ENCODE data around the gene NUTM2D.
"Not testable (repeated sequence)": the region's sequence is repeated elsewhere in the genome, so short reads cannot be mapped to it uniquely, and the experiment has no call there.

NUTM2D gene, protein sequence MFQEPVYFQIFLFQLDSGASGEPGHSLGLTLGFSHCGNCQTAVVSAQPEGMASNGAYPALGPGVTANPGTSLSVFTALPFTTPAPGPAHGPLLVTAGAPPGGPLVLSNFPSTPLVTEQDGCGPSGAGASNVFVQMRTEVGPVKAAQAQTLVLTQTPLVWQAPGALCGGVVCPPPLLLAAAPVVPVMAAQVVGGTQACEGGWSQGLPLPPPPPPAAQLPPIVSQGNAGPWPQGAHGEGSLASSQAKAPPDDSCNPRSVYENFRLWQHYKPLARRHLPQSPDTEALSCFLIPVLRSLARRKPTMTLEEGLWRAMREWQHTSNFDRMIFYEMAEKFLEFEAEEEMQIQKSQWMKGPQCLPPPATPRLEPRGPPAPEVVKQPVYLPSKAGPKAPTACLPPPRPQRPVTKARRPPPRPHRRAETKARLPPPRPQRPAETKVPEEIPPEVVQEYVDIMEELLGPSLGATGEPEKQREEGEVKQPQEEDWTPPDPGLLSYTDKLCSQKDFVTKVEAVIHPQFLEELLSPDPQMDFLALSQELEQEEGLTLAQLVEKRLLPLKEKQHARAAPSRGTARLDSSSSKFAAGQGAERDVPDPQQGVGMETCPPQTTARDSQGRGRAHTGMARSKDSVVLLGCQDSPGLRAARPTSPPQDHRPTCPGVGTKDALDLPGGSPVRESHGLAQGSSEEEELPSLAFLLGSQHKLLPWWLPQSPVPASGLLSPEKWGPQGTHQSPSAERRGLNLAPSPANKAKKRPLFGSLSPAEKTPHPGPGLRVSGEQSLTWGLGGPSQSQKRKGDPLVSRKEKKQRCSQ

DNA sequence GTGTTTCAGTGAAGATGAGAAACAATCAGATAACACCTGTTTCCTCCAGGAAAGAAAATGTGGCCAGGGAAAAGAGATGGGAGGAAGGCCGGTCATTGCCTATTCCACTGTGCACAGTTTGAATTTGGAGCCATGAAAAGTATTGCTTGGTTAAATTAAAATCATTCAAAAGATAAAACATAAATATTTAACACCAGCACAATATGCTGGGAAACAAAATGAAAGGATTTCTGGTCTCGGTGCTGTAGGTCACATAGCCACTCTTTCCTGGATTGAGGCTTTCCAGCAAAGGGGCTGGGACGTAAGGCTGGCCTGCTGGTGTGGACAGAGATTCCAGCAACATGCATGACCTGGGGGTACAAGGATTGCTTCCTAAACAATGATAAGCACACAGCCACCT, at the start of gene NUTM2D:
Gene NUTM2D, plus strand, starts transcription at position 301 of the 400 bp plus-strand sequence. CDS start 522 bp downstream, outside the sequence.
- not testable (repeated sequence) for DNase-seq (ENCODE audit: low read depth)

GRCh38 chr10:87308702-87309101, 48.8 kb upstream of the NUTM2D start:
- DNase-seq (ENCODE audit: low read depth) = not testable (repeated sequence)

- DNase-seq (ENCODE audit: low read depth) = not testable (repeated sequence)
Measured at GRCh38 chr10:87309657-87310056, 47.9 kb upstream of the NUTM2D start.

- not testable (repeated sequence) for DNase-seq (ENCODE audit: low read depth)
Measured at GRCh38 chr10:87311521-87311920, 46.0 kb upstream of the NUTM2D start.

DNA sequence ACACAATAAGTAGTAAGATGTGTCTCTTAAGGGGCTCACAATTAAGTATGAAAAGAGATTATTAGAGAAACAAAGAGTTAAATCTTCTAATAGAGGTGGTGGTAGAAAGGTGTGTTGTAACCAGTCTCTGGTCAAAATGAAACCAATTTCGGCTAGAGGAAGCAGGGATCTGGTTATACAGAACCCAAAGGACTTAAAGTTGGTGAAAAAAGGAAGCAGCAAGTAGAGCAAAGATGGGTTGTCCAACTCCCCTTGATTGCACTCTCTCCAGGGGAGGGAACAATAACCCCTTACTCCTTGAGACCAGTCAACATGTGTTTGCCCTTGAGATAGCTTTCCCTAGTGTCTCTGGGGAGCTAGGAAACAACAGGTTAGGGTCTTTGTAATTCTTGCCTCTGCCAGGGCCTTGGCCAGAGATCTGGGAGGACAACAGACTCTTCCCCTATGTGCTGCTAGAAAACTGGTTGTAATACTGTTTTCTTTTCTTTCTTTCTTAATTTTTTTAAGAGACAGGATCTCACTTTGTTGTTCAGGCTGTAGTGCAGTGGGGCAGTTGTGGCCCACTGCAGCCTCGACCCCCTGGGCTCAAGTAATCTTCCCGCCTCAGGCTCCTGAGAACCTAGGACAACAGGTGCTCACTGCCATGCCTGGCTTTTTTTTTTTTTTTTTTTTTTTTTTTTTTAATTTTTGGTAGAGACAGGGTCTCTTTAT, 43.7 kb upstream of the NUTM2D start:
- not testable (repeated sequence) for DNase-seq (ENCODE audit: low read depth)

DNA sequence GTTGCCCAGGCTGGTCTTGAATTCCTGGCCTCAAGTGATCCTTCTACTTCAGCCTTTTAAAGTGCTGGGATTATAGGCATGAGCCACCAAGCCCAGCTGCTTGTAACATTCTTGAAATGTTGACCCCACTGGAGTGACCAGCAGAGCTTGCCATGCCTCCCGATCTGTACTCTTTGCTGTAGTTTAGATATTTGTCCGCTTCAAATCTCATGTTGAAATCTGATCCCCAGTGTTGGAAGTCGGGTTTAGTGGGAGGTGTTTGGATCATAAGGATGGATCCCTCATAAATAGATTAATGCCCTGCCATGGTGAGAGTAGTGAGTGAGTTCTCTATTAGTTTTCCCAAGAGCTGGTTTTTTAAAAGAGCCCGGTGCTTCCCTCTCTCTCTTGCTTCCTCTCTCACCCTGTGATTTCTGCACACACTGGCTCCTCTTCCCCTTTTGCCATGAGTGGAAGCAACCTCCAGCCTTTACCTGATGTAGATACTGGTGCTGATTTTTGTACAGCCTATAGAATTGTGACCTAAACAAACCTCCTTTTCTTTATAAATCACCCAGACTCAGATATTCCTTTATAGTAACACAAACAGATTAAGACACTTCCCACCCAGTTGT, 43.1 kb upstream of the NUTM2D start:
- not testable (repeated sequence) for DNase-seq (ENCODE audit: low read depth)

DNA sequence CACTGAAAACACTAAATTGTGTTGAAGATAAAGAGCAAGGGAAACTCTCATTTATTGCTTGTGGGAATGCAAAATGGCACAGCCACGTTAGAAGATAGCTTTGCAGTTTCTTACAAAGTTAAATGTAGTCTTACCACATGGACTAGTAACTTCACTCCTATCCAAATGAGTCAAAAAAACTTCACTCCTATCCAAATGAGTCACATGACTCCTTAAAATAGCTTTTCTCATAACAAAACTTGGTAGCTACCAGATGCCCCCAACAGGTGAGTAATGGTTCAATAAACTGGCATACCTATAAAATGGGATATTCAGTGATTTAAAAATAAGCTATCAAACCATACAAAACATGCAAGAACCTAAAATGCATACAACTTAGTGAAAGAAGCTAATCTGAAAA, 36.0 kb upstream of the NUTM2D start:
- DNase-seq (ENCODE audit: low read depth) = not testable (repeated sequence)

- DNase-seq (ENCODE audit: low read depth) = not testable (repeated sequence)
Measured at GRCh38 chr10:87324559-87324958, 33.0 kb upstream of the NUTM2D start.

DNA sequence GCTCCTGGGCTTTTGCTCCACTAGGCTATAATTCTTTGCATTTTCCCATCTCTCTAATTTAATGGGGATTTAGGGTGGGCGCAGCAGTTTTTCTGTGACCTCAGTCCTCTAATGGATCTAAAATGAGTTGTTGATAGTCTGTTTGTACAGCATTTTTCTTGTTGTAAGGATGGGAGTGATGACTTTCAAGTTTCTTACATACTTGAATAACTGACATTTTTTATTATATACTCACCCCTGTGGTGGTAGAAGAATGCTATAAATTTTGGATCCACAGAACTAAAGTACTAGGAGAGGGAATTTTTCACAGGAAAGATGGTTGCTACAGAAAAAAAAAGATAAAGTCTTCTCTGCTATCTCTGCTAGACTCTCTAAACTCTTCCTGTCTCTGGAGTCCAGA, 29.6 kb upstream of the NUTM2D start:
- not testable (repeated sequence) for DNase-seq (ENCODE audit: low read depth)

- DNase-seq (ENCODE audit: low read depth) = not testable (repeated sequence)
Measured at GRCh38 chr10:87329131-87329530, 28.4 kb upstream of the NUTM2D start.

DNA sequence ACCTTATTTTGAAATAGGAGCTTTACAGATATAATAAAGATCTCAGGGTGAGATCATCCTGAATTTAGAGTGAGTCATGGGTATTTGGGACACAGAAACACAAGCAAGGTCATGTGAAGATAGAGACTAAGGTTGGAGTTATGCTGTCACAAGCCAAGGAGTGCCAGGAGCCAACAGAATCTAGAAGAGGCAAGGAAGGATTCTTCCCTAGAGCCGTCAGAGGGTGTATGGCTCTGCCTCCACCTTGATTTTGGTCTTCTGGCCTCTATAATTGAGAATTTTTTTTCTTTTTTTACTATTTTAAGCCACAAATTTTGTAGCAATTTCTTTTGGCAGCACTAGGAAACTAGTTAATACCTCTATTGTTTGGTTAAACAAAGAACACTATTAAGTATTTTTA, 24.9 kb upstream of the NUTM2D start:
- not testable (repeated sequence) for DNase-seq (ENCODE audit: low read depth)

DNA sequence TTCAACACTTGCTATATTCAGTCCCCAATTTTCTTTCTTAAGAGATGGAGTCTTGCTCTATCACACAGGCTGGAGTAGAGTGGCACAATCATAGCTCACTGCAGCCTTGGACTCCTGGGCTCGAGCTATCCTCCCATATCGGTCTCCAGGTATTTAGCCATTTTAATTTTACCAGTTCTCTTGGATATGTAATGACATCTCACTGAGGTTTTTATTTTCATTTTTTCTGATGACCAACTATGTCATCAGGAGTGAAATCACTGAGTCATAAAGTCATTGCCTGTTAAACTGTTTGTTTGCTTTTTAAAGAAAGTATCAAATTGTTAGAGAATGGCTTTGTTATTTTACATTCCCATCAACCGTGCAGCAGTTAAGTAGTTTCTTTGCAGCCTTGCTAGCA, 17.1 kb upstream of the NUTM2D start:
- not testable (repeated sequence) for DNase-seq (ENCODE audit: low read depth)

- not testable (repeated sequence) for DNase-seq (ENCODE audit: low read depth)
Measured at GRCh38 chr10:87341546-87342142, 15.9 kb upstream of the NUTM2D start.

GRCh38 chr10:87342249-87342710, 15.3 kb upstream of the NUTM2D start:
- peak; percentile 50 for DNase-seq (ENCODE audit: low read depth)

DNA sequence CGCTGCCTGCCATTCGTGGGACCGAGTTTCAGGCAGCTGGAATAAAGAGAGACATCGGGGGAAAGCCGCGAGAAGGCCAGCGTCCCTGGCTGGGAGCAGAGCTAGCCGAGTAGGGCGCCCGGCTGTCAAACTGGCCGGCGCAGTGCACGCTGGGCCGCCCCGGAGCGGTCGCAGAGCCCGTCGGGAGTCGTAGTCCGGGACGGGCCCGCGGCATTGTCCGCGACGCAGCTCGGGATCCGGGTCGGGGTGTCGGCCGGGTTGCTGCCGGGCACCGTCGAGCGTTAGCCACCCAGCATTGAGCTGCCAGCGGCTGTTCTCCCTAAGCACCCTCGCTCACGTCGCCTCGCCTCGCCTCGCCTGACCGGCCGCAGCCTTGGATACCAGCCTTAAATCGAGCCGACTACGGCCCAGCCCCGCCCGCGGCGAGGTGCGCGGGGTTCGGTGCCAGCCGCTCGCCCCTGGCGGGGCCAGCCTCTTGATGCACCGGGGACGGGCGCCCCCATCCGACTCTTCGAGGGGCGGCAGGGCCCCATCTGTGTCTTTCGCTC, 14.8 kb upstream of the NUTM2D start:
- peak; percentile 20 for DNase-seq (ENCODE audit: low read depth)

DNA sequence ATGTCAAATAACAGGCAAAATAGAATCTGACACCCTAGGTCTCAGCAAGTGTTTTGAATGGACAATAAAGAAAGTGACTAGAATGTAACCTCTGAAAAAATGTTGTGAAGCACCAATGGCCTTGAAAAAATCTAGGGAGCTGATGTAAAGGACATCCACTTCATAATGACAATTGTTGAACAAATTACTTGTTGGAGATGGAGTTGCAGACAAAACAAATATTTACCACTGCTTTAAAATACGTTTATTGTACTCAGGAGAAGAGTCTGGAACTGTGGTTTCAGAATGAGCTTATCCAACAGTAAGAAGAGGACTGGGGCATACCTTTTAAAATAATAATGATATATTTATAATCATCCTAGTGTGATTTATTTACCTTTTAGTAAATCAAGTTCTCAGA, 11.8 kb upstream of the NUTM2D start:
- not testable (repeated sequence) for DNase-seq (ENCODE audit: low read depth)

DNA sequence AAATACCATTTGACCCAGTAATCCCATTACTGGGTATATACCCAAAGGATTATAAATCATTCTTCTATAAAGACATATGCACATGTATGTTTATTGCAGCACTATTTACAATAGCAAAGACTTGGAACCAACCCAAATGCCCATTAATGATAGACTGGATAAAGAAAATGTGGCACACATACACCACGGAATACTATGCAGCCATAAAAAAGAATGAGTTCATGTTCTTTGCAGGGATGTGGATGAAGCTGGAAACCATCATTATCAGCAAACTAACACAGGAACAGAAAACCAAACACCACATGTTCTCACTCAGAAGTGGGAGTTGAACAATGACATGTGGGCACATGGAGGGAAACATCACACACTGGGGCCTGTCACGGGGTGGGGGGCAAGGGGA, 7.4 kb upstream of the NUTM2D start:
- DNase-seq (ENCODE audit: low read depth) = not testable (repeated sequence)

DNA sequence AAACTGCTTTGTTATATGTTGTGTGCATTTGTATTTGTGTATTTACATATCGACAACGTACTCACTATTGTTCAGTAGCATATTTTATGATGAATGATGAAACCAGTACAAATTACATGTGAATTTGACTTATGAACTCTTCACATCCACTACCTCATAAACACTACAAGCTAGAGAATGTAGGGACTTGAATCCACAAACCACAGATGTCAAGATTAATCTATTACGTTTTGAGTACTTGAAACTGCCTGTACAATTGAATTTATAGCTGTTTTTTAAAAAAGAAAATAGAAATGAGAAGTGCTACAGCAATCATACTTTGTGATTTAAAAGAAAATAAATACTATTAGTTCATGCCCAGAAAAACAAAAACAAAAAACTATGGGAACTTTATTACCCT, 4.7 kb upstream of the NUTM2D start:
- DNase-seq (ENCODE audit: low read depth) = not testable (repeated sequence)

DNA sequence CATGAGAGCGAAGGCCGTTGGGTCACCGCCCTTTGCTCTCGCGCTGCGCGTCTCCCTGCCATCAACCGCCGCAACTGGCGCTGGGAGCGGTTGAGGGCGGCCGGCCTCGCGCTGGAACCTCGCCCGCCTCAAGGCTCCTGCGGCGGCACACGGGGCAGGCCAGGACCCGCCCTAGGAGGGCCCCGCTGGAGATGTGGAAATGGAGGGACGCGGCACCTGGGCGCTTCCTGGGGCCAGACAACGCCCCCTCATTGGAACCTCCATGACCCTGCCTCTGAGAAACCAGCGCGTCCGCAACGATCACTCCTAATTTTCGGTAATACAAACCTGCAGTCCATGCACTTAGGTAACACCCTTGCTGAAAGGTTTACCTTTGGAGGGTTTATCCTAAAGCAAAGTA, 2.4 kb upstream of the NUTM2D start:
- DNase-seq (ENCODE audit: low read depth) = not testable (repeated sequence)

- DNase-seq (ENCODE audit: low read depth) = not testable (repeated sequence)
Measured at GRCh38 chr10:87358159-87358558, 615 bp downstream of the NUTM2D start.
